Amniotic stem cell (primary cell): ENCODE results near the gene ANAPC10.
"Not testable (repeated sequence)": the region's sequence is repeated elsewhere in the genome, so short reads cannot be mapped to it uniquely, and the experiment has no call there.

ENCODE experiments used
- DNase-seq: peaks from one replicate; lab custom pipeline; 2025; lab: John Stamatoyannopoulos, UW

Gene ANAPC10

GRCh38 chr4:145003675-145004074, 94.3 kb downstream of the ANAPC10 start:
- DNase-seq: no peak

GRCh38 chr4:145001635-145002034, 96.4 kb downstream of the ANAPC10 start:
- DNase-seq: no peak

GRCh38 chr4:145000656-145001055, 97.3 kb downstream of the ANAPC10 start:
- DNase-seq: not testable (repeated sequence)

- no peak for DNase-seq
Observed at GRCh38 chr4:144989306-144989705, 108.7 kb downstream of the ANAPC10 start.

- DNase-seq: no peak
Observed at GRCh38 chr4:144985531-144985930, 112.5 kb downstream of the ANAPC10 start.

GRCh38 chr4:144985014-144985413, 113.0 kb downstream of the ANAPC10 start:
- no peak for DNase-seq

- DNase-seq: no peak
Observed at GRCh38 chr4:144984241-144984640, 113.8 kb downstream of the ANAPC10 start.

GRCh38 chr4:144975718-144976117, 122.3 kb downstream of the ANAPC10 start:
- DNase-seq: no peak

- no peak for DNase-seq
Observed at GRCh38 chr4:144970597-144970996, 127.4 kb downstream of the ANAPC10 start.

GRCh38 chr4:144969821-144970220, 128.2 kb downstream of the ANAPC10 start:
- DNase-seq: no peak

GRCh38 chr4:144968606-144969005, 129.4 kb downstream of the ANAPC10 start:
- DNase-seq: no peak

GRCh38 chr4:144967161-144967560, 130.8 kb downstream of the ANAPC10 start:
- no peak for DNase-seq

GRCh38 chr4:144962300-144962699, 135.7 kb downstream of the ANAPC10 start:
- DNase-seq: no peak

- no peak for DNase-seq
Observed at GRCh38 chr4:144955104-144955503, 142.9 kb downstream of the ANAPC10 start.

GRCh38 chr4:144954230-144954629, 143.8 kb downstream of the ANAPC10 start:
- no peak for DNase-seq

GRCh38 chr4:144948421-144948820, 149.6 kb downstream of the ANAPC10 start:
- DNase-seq: no peak

- no peak for DNase-seq
Observed at GRCh38 chr4:144948009-144948408, 150.0 kb downstream of the ANAPC10 start.
